CD4-positive, alpha-beta T cell treated with Interferon alpha-2 for 1 hour (primary cell): ENCODE results near the gene PHLPP2.
"Not testable (repeated sequence)": the region's sequence is repeated elsewhere in the genome, so short reads cannot be mapped to it uniquely, and the experiment has no call there.

Experiments used
- DNase-seq, 2 donors: peaks; one replicate each; pipeline ENCODE4 v3.0.0-alpha.2; 2020 to 2022

PHLPP2 gene

DNA sequence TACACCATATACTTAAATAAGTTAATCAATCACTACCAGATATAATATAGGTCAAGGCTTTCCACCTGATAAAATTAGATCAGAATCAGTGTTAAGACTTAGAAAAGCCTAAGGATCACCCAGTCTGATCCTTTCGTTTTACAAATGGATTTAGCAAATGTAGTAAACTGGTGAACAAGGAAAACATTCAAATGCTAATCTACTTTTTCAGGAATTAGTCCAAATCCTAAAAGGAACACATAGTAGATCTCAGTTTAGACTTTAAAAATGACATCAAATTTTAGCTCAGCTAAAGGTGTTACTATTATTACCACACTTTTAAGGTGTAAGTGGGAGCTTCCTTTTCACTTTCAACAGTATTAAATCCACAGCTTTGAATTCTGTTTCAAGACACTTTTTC is 12.0 kb downstream of the PHLPP2 start:
- no peak for DNase-seq

DNA sequence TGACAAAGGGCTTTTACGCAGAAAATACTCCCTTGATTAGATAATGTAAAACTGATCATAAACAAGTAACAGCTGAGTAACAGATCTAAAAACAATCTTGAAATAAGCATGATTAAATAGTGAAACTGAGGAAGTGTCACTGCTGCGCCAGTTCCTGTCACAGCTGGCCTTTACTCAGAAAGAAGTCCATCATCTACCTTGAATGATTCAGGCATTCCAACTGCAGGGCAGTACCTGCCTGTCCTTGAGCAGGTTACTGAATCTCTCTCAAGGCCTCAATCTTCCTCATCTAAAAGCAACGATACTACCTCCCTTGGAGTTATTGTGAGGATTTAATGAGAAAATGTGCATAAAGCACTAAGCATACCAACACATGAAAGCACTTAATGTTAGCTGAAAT is 12.7 kb downstream of the PHLPP2 start:
- DNase-seq = no peak

DNA sequence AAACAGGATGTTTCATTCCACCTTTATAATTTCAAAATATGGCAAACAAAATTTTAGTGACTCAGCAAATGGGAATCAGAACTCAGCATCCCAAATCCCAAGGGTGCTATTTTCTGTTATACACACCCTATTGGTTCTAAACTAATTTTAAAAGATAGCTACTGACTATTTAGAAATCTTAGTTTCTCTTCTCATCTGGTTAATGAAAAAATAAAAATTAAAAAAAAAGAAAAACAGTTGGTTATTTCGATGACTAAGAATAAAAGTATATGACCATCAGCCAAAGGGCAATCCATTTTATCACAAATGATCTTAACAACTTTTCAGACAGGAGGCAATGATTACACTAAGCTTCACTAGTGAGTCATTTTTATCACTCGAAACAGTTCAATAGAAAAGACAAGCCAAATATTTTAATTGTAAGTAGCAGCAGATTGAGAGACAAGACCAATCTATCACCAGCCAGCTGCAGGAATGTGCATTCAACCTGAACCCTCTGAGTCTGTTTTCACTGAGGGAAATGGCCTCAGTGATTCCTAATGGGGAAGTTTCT is 15.2 kb downstream of the PHLPP2 start:
- DNase-seq = no peak

DNA sequence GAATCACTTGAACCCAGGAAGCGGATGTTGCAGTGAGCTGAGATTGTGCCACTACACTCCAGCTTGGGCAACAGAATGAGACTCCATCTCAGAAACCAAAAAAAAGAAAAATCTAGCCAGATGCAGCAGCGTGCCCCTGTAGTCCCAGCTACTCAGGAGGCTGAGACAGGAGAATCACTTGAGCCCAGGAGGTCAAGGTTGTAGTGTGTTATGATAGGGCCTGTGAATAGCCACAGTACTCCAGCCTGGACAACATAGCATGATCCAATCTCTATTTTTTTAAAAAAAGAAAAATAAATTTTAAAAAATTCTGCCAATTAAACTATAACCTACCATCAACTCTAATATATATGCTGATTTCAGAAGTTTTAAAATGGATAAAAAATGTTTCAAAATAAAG is 15.8 kb downstream of the PHLPP2 start:
- no peak for DNase-seq

DNA sequence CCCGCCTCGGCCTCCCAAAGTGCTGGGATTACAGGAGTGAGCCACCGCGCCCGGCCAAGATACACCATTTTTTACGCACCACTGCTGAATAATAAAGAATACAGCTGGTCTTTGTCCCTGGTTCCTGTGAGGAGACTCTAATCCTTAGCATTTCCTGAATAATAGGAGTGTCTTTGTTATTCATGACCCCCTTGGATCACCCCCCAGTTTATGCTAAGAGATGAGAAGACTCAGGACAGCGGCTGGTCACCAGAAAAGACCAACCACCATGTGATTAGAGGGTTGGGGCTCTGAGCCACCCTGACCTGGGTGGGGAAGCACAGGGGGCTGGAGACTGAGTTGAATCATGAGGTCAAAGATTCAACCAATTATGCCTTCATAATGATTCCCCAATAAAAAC is 17.3 kb downstream of the PHLPP2 start:
- no peak for DNase-seq

DNA sequence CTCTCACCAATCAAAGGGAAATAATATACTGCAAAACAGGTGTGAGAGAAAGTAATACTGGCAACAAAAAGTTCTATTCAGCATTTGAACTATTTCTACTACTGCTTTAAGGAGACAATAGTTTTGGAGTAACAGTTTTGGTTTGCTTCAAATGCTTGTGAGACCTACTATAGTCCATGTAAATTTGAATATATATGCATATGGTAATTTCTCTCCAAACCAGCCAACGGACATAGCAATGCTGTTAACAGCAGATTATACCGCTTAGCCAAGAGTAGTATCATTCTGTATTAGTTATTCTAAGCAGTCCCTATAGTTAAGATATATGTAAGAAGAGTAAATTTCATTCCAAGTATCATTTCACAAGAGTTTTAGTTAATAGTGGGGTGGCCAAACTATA is 18.5 kb downstream of the PHLPP2 start:
- DNase-seq = no peak

DNA sequence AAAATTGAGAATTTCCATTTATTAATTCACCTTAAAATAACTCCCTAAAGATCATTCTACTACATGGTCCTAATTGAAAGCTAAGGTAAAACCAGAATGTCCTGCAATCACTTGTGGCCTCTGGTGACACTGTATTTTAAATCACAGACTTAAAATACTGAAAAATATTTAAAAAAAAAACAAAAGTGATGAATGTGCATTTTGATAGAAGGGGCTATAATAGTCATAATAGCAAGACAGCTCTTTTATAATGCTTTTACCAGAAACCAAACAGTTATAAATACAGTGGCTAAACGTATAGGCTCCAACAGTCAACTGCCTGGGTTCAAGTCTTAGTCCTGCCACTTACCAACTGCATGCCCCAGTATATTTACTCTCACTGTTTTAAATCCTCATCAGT is 21.2 kb downstream of the PHLPP2 start:
- no peak for DNase-seq

DNA sequence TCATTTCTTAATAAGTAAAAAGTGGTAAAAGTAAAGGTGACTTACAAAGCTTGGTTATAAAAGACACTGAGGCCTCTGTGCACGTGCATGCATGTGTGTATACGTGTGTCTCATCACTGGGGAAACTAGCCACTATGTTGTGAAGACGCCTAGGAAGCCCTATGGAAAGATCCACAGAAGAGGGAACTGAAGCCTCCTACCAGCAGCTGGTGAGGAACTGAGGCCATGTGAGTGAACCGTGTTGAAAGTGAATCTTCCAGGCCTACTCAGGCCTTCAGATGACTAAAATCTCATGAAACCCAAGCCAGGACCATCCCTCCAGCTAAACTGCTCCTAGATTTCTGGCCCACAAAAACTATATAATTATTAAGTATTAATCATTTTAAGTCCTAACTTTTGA is 23.7 kb downstream of the PHLPP2 start:
- no peak for DNase-seq

DNA sequence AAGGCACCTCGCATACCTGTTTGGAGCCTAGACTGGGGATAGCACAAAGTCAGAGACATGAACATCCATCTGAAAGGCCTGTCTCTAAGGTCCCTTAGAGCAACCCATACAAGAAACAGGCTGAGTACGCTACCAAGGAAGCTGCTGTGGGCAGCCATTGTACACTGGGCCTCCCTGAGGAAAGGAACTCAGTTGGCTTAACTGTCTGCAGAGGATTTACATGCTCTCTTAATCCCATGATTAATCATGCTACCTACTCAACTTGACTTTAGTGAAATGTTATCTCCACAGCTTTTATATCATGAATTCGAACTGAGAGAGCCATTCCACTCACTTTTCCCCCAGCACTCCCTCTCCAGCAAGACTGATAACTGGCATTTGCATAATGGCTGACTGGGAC is 26.0 kb downstream of the PHLPP2 start:
- DNase-seq = no peak

DNA sequence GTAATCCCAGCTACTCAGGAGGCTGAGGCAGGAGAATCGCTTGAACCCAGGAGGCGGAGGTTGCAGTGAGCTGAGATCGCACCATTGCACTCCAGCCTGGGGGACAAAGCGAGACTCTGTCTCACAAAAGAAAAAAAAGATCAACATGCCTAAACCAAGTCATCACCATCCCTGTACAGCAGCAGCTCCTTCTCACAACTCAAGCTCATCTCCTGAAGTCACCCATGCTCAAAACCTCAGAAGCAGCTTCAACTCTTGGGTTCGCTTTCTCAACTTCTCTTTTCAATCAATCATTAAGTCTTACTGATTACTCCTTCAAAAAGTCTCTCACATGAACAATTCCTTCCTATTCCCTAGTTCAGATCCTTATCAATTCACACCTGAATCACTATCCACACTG is 31.3 kb downstream of the PHLPP2 start:
- DNase-seq = no peak

DNA sequence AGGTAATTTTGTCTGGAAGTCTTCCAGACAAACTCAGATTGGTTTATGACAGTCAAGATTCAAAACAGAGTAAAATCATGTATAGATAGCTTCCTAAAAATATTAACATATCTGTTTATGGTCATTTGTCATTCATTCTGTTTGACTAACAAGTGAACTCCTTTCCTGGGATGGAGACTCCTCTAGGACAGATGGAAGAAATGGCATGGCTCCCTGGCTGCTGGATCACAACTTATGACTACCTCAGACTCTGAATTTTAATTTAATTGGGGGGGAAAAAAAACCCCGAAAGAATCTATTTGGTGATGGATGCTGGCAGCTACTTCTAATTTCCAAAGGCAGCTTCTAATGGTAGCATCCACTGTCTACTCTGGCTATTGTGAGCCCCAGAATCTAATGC is 34.6 kb downstream of the PHLPP2 start:
- DNase-seq = no peak

DNA sequence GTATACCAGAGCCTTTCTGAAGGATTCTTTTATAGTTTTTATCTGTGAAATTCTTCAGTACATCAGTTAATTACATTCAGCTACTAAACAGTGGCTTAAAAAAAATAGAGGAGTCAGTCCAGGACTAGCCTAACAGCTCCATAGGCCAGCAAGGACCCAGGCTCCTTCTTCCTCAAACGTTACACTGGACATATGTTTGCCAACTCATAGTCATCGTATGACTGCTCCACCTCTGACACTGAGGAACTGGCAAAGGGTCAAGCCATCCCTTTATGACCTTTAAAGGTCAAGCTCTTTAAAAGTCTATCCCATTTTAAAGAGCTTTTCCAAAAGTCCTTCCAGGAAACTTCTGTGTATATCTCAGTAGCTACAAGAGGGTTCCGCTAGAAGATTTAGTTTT is 36.6 kb downstream of the PHLPP2 start:
- no peak for DNase-seq

DNA sequence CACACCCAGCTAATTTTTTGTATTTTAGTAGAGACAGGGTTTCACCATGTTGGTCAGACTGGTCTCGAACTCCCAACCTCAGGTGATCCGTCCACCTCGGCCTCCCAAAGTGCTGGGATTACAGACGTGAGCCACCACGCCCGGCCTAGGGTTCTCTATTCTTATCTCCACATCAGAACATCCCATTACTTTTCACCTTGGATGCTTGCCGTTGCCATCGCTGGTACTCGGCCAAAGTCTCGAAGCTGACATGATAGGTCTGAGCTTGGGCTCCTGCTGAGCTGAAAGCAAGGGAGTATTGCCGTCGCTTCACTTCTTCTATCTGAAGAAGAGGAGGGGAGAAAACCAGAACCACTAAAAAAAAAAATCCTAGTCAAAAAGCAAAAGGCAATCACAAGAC is 40.2 kb downstream of the PHLPP2 start:
- not testable (repeated sequence) for DNase-seq

DNA sequence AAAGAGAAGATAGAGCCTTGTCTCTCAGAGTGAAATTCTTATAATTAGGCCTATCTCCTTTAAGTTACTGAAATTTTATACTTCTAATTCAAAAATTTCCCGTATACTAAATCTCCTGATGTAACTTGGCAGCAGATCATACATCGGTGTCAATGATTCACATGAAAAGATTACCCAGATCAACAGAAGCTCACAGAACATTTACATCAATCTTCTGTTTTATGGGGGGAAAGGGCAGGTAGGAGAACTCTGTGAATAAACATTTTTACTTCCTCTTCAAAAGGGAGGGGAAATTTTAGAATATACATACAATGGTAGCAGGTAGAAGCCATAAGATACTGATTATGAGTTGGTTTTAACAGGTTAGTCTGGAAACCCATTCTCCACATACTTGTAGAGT is 43.1 kb downstream of the PHLPP2 start:
- DNase-seq = no peak

DNA sequence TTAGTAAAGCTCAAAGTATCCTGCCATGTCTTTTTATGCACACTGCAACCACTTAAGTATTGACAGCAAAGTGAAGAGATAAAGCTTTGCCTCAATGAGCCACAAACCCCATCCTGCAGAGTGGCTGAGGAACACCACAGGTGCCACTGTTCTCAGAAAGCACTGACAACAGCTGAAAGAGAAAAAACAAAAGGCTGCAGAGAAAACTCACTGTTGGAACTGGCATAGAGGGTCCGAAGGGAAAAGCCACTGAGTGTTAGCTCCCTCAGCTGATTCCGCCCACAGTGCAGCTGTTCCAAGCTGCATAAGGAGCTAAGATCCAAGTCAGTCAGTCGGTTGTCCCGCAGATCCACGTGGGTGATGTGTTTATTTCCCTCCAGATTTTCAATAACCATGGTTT is 48.3 kb downstream of the PHLPP2 start:
- no peak for DNase-seq

DNA sequence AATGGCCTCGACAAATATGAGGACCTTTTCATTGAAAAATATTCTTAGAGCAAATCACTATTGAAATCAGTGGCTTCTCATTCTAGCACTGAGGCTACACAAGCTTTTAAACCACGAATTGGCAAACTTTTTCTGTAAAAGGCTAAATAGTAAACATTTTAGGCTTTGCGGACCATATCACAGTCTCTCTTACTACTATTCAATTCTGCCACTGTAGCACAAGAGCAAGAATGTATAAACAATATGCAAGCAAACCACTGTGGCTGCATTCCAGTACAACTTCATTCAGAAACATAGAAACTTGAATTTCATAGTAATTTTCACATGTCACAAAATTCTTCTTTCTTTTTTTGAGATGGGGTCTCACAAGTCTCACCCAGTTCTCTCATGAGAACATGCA is 49.1 kb downstream of the PHLPP2 start:
- no peak for DNase-seq

DNA sequence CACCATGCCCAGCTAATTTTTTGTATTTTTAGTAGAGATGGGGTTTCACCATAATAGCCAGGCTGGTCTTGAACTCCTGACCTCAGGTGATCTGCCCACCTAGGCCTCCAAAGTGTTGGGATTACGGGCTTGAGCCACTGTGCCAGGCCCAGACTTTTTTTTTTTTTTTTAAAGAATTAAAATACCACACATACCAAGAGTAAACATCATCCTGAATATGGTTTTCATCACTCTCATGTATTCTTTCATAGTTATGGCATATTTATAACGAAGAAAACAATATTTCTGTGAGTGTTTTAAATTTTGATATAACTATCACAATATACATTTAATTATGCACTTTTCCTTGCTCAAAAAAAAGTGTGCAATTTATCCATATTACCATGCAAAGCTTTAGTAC is 50.3 kb downstream of the PHLPP2 start:
- no peak for DNase-seq

DNA sequence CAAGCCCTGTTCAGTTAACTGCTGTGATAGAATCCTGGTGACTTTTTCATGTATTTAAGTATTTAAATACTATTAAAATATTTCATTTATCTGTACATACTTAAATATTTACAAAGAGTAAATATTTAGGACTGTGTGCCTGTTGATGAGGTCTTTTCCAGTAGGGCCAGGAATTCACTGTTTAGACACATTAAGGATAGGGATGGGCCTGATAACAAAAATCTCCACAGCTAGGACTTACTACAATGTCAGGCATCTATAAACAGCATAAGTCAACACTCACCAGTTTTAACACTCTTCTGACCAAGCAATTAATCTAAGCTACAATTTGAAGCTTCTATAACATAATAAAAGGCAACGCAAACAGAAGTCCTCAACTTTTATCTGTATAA is 50.9 kb downstream of the PHLPP2 start:
- no peak for DNase-seq

DNA sequence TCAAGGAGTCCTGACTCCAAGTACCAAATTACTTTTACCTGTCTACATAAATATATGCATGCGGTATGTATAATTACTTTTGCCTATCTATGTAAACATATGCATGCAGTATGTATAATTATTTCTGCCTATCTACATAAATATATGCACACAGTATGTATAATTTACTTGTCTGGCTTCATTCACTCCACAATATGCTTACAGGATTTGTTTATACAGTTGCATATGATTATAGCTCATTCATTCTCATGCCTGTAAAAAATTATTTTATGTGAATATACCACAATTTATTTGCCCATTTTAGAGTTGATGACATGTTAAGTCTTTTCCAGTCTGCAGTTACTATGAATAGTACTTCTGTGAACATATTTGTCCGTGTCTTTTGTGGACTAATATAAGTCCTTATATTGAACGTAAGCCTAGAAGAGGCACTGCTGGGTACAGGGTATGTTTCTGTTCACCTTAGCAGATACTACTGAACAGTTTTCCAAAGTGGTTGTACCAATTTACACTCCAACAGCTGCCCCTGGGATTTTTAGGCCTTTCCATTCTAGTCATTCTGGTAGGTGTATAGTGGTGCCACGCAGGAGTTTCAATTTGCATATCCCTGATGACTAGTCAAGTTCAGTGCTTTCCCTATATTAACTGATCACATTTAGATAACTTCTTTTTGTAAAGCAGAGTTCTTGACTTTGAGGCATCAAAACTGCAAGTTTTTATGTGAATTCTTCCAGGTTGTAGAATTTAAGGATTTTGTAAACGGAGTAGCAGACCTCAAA is 51.5 kb downstream of the PHLPP2 start:
- DNase-seq = no peak

DNA sequence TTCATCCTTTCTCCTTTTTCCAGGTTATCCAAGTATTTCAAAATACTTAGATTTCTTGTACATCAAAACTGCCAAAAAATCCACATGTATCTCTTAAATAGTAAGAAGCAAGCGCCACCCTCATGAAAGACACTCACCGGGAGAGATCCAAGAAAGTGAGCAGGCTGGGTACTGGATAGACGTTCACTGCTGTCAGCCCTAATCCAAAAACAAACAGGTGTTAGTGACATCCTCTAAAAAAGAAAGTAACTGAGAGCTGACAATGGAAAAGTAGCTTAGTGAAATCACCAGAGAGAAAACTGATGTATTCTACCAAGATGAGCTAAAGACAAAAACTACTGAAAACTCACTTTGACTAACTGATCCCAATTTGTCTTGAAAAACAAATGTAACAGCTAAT is 52.4 kb downstream of the PHLPP2 start:
- no peak for DNase-seq

DNA sequence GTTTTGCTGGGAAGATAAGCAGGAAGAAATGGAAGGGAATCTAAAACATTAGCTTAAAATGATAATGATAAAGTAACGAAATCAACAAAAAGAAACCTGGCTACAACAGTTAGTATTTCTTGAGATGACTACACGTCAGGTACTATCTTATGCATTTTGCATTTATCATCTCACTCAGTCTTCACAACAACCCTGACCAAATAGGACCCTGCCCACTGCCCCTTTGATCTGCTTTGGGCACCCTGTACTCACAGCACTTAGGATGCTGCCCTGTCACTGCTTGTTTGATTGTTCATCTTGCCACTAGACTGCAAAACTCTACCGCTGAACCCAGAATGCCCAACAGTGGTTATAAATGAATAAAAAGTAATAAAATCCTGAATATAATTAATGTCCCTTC is 53.3 kb downstream of the PHLPP2 start:
- no peak for DNase-seq

DNA sequence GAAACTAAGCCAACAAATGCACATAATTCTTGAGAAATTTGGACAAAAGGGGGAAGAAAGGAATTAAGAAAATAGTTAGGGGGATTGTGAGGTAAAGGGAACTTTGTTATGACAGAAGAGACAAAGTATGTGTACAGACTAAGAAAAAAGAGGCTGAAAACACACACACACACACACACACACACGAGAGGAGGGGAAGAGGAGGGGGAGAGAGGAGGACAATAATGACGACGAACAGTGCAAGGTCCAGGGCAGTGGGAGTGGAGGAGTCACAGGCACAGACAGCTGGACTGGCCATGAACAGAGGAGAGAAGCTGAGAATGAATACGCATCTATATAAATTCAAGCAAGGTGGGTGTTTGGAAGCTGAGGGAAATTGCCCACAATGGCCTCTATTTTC is 54.0 kb downstream of the PHLPP2 start:
- no peak for DNase-seq

DNA sequence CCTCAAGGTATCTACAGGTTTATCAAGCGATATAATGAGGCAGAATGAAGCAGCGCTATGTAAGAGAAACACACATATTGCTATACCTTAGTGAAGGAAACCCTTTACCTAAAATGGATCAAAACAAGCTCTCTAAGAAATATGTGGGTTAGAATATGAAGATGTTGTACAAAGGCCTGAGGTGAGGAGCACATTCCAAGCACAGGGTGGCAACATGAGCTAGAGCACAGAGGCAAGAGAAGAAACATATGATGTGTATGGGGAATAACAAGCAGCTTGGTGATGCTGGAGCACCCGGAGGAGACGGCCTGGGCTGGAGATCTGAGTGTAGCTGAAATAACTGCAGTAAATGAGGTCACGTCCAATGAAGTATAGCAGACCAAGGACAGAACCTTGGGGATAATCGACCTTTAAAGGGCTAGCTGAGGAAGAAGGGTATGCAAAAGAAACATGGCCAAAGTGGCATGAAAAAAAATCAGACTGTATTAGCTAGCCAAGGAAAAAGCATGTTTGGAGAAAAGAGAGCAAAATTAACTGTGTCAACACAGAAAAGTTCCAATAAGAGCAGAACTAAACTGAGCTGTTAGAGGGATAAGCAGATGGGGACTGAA is 54.5 kb downstream of the PHLPP2 start:
- no peak for DNase-seq

DNA sequence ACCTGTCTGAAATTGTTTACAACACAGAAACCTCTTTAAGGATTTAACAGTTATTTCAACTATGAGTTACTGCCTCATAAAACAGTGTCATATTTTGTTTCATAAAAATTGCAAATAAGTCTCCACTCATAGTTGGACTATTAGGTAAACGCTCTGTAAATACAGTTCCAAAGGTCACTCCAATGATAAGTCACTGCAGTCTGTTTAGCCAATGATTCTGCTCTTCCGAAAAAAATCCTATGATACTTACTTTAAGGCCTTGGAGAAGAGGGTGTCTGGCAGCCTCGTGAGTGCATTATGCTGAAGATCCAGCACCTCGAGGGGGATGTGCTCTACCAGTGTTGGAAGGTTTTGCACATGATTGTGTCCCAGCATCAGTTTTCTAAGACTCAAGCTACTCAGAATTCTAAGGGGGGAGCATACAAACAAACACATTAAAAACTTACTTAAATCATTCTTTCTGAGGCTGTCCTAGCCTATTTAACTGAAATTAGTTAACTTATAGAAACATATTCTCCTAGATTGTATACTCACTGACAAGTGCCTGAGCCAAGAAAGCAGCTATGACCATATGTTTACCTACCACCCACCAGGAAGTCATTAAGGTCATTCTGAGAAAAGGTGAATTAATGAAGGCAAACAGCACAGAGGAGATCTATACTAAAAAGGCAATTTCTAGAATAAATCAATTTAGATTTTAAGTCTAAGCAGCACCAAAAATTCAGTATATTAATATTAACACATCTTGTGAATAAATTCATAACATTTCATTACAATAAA is 57.4 kb downstream of the PHLPP2 start:
- DNase-seq = no peak
